Activated CD4-positive, alpha-beta T cell treated with anti-CD3 and anti-CD28 coated beads for 48 hours (primary cell): ENCODE results near the gene ADAMTS8.

Experiments used
- DNase-seq: peaks from one replicate; pipeline ENCODE4 v3.0.0-alpha.2; 2020

Gene ADAMTS8

GRCh38 chr11:130418210-130418609, 10.2 kb downstream of the ADAMTS8 start:
- DNase-seq: no peak

DNA sequence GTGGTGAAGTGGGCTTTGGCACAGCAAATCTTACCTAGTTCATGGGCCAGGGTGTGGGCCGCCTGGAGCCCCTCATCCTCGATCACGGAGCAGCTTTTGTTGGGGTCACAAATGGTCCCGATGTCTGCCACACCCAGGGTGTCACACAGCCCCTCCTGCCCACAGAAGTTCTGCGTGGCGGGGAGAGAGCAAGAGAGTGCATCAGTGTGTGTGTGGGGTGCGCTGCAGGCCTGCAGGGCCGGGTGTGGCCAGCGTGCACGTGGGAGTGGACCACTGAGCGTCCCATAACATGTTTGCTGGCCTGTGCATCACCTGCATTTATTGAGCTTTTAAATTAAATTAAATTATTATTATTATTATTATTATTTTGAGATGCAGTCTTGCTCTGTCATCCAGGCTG, 11.5 kb downstream of the ADAMTS8 start:
- DNase-seq: no peak

DNA sequence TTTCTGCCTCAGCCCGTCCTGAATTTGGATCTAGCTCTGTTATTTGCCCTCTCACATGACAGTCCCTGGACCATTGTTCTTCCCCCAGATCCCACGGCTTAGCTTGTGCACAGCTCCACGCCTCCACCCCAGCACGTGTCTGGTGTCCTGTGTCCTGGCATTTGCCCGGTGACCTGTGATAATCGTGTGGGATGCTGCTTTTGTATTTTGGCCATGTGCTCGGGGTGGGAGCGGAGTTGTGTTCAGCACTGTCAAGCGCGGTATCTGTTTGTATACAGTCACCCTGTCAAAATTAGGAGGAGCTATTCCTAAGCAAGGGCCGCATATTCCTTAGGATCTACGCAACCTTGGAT, 11.9 kb downstream of the ADAMTS8 start:
- no peak for DNase-seq

DNA sequence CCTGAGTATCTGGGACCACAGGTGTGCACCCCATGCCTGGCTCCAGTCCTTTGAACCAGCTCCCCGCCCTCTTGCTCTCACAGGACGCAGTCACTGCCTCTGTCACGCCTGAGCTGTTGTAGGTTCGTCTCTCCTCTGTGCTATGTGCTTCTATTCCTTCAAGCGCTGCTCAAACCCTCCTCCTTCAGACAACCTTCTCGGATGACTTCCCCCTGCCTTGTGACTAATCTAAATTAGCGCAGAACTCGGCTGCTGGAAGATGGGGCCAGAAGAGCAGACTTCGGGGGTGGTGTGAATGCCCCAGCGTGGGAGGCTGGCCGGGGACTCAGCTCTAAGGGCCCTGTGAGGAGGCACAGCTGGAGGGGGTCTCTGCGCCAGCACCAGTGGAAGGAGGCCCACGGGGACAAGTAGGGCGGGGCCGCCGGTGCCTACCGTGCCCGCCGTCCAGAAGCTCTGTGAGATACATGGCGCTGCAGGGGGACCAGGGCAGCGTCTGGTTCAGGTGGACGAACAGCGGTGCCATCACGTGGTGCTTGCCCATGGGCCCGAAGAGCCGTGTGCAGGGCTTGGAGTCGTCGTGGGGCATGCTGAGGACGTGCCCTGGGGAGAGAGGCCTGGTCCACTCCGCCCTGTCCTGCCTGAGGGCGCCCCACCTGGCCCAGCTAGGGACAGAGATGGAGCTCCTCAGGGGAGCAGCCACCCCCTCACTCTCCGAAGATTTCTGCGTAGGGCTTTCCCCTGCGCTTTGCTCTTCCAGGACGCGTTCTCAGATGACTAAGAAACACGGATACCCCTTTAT, 12.5 kb downstream of the ADAMTS8 start:
- no peak for DNase-seq

DNA sequence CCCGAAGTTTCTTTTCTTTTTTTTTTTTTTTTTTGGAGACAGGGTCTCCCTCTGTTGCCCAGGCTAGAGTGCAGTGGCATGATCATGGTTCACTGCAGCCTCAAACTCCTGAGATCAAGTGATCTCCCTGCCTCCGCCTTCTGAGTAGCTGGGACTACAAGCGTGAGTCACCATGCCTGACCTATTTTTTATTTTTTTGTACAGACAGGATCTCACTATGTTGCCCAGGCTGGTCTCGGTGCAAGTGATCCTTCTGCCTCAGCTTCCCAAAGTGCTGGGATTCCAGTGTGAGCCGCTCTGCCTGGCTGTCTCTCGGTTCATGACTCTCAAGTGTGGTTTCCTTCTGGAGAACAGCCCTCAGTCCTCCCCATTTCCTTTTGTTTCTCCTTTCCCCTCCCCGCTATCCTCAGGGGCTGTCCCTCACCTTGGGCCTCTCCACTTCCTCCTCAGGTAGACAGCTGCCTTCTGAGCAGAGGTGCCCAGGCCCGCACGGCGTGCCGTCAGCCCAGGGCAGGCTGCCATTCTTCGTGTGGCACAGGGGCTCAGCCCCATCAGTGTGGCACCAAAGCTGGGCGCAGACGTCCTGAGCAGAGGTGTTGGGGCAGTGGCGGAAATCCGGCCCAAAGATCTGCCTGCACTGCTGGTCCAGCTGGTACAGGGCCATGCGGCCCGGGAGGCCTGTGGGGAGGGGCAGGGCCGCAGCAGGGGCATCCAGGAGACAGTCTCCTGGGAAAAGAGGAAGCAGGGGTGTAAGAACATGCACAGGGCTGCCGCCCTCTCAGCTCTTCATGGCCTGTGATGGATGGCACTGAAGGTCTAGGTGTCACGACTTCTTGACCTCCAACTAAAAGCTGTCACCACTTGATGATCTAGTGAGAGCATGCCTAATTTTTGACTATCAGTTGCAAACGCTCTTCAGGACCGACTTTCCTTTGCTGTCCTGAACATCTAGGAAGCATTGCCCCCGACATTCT, 14.0 kb downstream of the ADAMTS8 start:
- DNase-seq: no peak

- DNase-seq: peak; percentile 51
Measured at GRCh38 chr11:130413405-130414106, 14.9 kb downstream of the ADAMTS8 start.

GRCh38 chr11:130411223-130411622, 17.2 kb downstream of the ADAMTS8 start:
- DNase-seq: no peak

DNA sequence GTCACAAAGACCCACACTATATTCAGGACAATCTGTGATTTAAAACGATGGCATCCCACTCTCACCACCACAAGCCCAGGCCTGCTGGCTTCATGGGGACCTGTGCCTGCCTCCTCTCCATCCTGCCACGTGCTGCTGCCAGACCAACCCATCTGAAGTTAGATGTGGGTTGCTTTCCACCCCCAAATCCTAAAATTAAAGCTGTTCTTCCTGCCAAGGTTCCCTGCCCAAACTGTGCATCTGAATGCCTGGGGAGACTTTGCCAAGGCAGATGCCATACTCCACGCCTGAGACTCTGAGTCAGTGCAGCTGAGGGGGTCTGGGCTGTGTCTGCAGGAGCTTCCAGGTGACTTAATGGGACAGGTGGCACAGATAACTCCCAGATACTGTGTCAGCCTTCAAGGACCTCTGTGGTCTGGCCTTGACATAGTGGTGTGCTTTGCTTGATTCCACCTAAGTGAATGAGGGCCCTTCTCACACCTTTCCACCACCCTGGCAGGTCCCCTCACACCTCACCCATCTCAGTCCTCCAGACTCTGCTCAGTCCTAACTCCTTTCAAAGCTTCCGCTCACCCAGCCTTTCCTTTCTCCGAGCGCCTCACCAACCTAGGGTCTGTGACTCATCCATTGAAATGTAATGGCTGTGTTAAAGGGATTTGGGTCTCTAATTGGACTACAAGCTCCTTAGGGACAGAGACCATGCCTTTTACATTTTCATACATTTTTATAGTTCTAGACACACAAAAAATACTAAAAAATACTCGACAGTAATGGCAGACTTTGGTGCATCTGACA, 18.6 kb downstream of the ADAMTS8 start:
- no peak for DNase-seq

GRCh38 chr11:130408901-130409300, 19.5 kb downstream of the ADAMTS8 start:
- no peak for DNase-seq

GRCh38 chr11:130408401-130408890, 20.0 kb downstream of the ADAMTS8 start:
- no peak for DNase-seq

DNA sequence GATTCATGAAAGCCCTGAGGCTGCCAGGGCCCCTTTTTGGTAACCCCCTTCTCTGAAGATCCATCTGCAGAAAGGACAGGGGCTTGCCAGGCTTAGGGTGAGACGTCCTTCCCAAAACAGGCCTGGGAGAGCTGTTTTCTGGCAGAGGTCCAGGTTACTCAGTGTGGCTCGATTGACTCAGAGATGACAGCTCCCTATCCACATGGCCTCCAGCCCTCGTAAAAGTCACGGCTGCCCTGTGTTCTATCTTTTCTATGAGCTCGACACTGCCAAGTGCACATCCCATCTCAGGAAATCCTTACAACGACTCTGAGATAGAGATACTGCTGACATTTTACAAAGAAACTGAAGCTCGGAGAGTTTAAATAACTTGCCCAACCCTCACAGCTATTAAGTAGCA, 20.4 kb downstream of the ADAMTS8 start:
- no peak for DNase-seq

DNA sequence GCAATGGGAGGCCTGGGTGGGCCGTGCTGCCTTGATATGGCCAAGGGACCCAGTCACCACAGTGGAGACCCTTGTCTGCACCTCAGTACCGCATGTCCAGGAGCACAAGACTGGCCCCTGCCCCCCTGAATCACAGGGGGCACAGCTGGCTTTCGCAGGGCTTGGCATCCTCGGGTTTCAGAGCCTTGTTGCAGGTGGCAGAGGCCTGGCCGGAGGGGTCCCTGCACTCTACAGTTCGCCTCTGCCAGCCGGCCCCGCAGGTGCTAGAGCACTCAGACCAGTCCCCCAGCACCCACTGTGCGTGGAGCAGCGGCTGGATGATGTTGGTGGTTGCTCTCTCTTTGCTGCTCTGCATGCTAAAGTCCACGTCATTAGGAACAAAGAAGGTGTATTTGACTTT, 23.0 kb downstream of the ADAMTS8 start:
- DNase-seq: no peak

GRCh38 chr11:130404727-130405126, 23.7 kb downstream of the ADAMTS8 start:
- DNase-seq: no peak

- DNase-seq: no peak
Measured at GRCh38 chr11:130403967-130404366, 24.4 kb downstream of the ADAMTS8 start.

DNA sequence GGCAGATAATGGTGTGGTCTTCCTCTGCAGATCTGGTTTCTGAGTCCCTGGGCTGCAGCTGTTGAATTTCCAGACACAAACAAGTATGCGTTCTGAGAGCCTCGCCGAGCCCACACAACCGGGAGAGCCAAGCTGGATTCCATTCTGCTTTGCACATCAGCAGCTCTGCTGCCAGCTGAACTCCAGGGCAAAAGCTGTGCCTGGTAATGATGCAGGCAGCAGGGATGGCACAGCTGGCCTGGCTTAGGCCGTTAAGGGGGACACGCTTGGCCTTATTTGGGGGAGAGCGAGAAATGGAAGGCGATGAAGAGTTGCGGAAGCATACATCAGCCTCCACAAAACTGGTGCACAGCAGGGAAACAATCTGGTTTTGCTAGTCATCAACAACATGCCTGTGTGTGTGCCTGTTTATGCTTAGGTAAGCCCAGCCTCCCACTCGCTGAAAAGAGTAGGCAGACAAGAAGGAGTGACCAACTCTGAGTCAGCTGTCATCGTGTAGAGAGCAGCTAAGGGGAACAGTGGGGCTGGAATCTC, 25.1 kb downstream of the ADAMTS8 start:
- DNase-seq: no peak

DNA sequence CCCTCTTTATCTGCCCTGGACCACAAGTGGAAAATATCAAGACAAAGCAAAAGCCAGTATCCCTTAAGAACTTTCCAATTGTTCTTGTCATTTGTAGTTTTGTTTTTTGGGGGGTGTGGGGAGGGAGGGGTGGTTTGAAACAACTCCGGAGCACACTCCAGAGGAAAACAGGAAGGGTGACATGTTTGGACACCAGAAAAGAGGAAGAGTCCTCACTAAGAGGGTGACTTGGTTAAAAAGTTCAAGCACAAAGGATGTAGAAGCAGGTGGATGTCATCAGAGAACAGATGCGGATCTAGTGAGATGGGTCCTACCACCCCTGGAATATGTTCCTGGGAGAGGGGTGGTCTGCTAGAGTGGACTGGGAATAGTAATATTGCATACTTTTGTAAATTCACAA, 25.8 kb downstream of the ADAMTS8 start:
- no peak for DNase-seq

GRCh38 chr11:130400781-130401483, 27.5 kb downstream of the ADAMTS8 start:
- DNase-seq: no peak

GRCh38 chr11:130399196-130399595, 29.2 kb downstream of the ADAMTS8 start:
- no peak for DNase-seq

DNA sequence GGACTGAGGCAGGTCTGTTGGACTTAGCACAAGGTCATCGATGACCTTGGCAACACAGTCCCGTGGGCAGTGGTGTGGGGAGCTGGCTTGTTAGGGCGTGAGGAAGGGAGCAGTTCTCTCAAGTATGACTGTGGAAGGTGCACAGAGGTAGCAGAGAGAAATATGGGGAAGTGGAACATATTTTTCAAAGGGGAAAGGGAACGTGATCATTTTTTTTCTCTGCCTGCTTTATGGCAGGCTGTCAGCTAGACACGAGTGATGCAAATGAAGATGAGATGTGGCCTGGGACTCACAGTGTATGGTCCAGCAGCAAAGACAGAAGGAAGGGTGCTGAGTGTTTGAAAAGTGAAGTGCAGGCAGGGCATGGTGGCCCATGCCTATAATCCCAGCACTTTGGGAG, 30.6 kb downstream of the ADAMTS8 start:
- no peak for DNase-seq

GRCh38 chr11:130396965-130397364, 31.4 kb downstream of the ADAMTS8 start:
- DNase-seq: no peak

- no peak for DNase-seq
Measured at GRCh38 chr11:130394615-130395014, 33.8 kb downstream of the ADAMTS8 start.
